A549 treated with CORT108297 at 1 μM for 4 hours (cell line): ENCODE measurements around the gene KLHL25. TPM values are rescaled to one million over a fixed set of nuclear protein-coding genes. Genes with fewer than 3 reads are reported as not detected.

Experiments used
- total RNA-seq: library from RNA; stranded (reverse); fragments of 200-300 nt; extraction: Qiagen RNA extraction; gene quantifications from 5 replicates; pipeline ENCODE4 v1.2.3, GENCODE V29; 2022

KLHL25 gene, protein sequence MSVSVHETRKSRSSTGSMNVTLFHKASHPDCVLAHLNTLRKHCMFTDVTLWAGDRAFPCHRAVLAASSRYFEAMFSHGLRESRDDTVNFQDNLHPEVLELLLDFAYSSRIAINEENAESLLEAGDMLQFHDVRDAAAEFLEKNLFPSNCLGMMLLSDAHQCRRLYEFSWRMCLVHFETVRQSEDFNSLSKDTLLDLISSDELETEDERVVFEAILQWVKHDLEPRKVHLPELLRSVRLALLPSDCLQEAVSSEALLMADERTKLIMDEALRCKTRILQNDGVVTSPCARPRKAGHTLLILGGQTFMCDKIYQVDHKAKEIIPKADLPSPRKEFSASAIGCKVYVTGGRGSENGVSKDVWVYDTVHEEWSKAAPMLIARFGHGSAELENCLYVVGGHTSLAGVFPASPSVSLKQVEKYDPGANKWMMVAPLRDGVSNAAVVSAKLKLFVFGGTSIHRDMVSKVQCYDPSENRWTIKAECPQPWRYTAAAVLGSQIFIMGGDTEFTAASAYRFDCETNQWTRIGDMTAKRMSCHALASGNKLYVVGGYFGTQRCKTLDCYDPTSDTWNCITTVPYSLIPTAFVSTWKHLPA
- 6.3 to 8.8 TPM (median 8.0 TPM) in 5 replicates for total RNA-seq

DNA sequence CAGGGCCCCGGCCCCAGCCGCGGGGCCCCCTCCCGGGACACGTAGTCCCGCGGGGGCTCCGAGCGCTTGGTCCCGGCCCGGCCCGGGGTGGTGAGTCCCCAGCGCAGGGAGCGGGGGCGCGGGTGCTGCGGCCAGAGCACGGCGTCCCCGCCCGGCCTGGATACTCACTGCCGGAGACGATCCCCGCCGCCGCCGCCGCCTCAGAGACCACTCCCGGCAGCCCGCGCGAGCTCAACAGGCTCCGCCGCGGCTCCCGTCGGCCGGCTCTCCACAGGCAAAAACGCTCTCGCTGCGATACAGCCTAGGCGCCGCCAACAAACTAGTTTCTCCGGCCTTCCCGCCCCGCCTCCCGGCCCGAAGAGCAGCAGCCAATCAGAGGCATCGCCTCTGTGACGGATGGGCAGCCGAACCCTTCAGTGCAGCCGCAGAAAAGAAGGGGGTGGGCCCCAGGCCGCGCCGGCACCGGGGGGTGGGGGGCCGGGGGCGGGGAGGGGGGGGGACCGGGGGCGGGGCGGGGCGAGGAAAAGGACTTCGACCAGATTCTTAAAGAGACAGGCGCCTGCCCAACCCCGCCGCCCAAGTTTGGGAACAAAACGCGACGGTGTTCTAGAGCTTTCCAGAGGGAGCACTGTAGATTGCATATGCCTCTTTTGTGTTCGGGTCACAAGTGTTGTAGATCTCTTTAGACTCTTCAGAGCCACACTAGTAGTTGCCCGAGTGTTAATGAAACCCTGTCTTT lies at the start of gene KLHL25:
TSS of gene KLHL25 (minus strand) at position 328 of the 739 bp plus-strand sequence. CDS start 25,115 bp downstream, outside the sequence.

